Left colon (tissue), 2 donors: ENCODE results near the gene DAGLA. TPM values are rescaled to one million over a fixed set of nuclear protein-coding genes. Genes with fewer than 3 reads are reported as not detected.

Source experiments
- ATAC-seq: fragments of 200-7000 bp; cut with Tn5 transposase; one replicate; pipeline ENCODE4 v1.9.1; 2020; ENCODE audit warnings: mild to moderate bottlenecking, moderate library complexity
- DNase-seq, 2 donors: peaks; one replicate each; pipeline ENCODE4 v3.0.0-alpha.2; 2020
- intact Hi-C, 2 donors: fragments of 100-400 bp; cut with DNase I in 1 of 2; cut with micrococcal nuclease in 1 of 2; formaldehyde crosslinking; loops; one replicate each; pipeline versions ENCODE4 v1.11.2 to v1.14.0; 2022; cut with DNase I, micrococcal nuclease
- total RNA-seq, 2 donors: library from RNA; stranded (reverse); fragmentation: NEBNext Ultra II Directional; extraction: Animal tissue kit (Norgen Biotek cat#: 25700); gene quantifications; one replicate each; pipeline ENCODE4 v1.2.1, GENCODE V29; 2021
- donor health status: DM: no; HTN: no; CAD: no.
- donor health status: DM: yes; HTN: yes; CAD: no.

Gene DAGLA
- total RNA-seq, 2 donors from 2014 or later = 10.7 to 12.2 TPM

DNA sequence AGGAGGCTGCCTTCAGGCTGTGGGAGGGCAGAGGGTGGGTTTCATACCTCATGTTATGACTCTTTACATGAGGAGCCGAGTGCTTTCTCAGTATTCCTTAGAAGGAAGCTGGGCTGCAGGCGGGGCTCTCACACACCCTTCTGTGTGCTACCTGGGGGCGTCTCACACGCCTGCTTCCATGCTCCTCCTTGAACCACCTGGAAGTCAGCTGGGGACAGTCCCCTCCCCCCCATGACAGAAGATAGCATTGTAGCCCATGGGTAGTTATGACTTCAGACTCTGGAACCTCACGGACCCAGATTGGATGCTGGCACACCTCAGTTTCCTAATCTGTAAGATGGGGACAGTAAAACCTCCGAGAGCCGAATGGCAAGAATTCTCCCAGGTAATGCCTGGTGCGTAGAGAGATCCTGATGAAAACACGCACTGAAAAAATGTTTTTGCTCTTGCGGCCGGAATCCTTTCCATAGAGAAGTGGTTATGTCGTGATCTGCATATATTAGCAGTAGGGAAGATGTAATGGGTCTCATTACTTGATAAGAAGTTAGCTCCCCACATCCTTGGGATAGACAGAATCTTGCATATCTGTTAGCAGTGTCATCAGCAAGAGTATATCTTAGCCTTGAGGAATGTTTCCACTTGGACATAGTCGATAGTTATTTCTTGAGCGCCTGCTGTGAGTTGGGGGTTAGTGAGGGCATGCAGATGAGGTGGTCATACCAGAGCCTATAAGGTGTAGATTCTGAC, 4.9 kb downstream of the DAGLA start:
- ATAC-seq (no peak), DNase-seq (no peak)
- intact Hi-C loops = loop anchor here in 1 of 2 donors (5.0 kb wide), 1 partner anchor 47 kb away; no protein-coding TSS in a partner anchor

GRCh38 chr11:61685617-61685967, 5.4 kb downstream of the DAGLA start:
- intact Hi-C loops = no loop called here
- ATAC-seq (no peak), DNase-seq (no peak)

DNA sequence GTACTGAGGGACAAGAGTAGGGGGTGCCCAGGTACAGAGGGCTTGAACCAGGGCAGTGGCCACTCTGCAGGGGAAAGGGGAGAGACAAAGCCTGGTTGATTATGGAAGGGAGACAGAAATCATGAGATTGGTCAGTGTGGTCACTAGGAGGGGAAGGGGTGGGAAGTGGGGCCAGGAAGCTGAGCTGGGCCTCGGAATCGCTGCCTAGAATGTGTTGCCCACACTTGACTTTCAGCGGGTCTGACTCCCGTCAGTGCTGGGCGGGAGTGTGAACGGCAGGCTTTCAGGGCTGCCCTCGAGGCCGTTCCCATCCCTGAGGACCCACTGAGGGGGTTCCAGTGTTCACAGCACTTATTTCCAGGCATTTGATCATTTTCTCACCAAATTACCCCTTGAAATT, 5.9 kb downstream of the DAGLA start:
- intact Hi-C loops = no loop called here
- ATAC-seq (no peak), DNase-seq (no peak)

DNA sequence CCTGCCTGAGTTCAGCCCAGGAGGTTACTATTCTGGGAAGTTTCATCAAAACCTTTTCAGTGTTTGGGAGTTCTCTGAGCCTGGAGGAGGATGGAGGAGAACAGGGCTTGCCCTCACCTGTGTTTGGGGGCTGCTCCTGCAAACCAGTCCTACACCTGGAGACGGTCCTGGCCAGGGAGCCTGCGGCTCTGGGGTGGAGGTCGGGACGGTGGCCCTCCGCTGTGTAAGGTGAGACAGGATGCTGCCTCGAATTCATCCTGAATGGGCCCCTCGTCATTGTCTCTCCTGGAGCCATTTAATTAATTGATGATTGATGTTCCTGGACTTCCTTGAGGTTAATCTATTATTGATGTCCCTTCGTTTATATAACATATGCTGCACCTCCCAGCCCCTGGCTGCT, 6.3 kb downstream of the DAGLA start:
- no peak for DNase-seq
- no peak for ATAC-seq
- intact Hi-C loops = no loop called here

GRCh38 chr11:61687420-61687819, 7.2 kb downstream of the DAGLA start:
- ATAC-seq = no peak
- intact Hi-C loops = no loop called here
- no peak for DNase-seq

DNA sequence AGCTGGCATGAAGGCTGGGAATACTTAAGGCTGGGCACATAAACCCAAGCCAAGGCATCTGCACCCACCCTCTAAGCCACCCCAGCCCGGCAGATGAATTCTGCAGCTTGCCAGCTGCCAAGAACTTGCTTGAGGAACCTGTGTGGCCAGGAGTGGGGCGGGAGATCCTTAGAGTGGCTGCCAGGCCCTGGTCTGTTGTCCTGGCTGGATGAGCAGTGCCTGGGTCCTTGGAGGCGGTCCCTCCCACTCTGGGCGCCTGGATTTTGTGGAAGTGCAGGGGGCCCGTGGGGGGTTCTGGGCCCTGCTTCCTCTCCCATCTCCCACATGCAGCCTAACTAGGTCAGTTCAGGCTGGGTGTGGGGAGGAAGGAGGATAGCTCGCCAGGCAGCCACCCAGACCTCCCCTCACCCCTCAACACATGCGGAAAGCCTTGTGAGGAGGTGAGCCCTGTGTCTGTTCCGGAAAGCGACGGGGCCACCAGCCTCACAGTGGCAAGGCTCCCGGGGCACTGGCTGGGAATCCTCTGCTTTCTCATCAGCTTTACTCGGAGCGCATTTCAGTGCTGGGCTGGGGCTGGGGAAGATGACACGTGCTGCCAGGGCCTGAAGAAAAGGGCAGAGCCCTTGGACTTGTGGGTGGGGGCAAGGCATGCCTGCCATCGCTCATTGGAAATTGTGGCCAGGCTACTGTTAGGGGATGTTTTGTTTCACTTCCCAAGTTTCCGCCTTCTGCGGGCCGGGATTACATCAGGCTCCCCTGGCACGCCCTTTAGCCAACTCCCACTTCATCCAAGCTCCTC, 8.4 kb downstream of the DAGLA start:
- ATAC-seq (peak; percentile 81), DNase-seq (peak; percentile 80 to 90)
- intact Hi-C loops = no loop called here

DNA sequence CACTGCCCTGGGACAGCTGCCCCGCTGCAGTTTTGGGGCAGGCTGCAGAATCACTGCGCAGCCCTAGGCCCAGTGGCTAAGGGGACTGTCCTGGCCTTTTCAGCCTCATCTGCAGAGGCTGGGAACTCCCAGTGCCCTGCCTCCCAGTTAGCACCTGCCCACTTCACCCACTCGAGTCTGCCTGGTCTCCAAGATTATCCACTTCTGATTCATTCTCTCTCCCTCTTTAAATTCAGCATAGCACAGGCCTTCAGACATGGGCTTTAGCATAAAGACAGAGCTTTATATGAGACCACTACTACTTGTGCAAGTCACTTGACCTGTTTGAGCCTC, 8.9 kb downstream of the DAGLA start:
- intact Hi-C loops = no loop called here
- DNase-seq (no peak), ATAC-seq (no peak)

GRCh38 chr11:61690706-61691379, 10.7 kb downstream of the DAGLA start:
- ATAC-seq = peak; percentile 53

GRCh38 chr11:61691380-61692156, 11.4 kb downstream of the DAGLA start:
- DNase-seq = no peak
- intact Hi-C loops = no loop called here
- no peak for ATAC-seq

More at GRCh38 chr11:61690706-61691379, 10.7 kb downstream of the DAGLA start:
- intact Hi-C loops = no loop called here
- peak; percentile 81 to 84 for DNase-seq

DNA sequence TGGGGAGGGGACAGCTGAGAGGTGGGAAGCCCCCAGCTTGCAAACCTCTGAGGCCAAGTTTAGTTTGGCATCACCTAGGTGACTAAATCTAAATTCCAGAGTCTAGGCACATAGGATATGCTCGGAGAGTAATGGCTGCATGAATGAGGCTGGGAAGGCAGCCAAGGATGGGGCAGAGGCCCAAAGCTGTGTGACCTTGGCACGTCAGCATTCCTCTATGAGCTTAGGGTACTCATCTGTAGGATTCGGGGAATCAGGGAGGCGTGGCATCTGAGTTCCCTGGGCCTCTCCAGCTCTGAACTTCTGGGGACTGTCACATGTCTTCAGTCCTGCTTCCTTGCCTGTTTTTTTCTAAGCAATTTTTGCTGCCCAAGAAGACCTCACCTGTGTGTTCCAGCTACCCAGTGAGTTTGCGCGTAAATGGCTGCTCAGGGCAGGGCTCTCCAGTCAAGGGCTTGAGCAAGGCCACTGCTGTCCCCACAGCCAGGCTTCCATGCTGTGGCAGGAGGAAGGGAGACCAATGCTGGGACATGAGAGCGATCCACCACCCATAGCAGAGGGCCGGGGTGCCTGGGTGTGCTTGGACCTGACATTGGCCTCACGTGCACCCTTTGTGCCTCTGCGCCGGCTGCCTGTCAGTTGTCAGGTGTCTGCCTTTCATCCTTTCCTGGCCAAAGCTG, 13.9 kb downstream of the DAGLA start:
- DNase-seq (peak; percentile 52 to 66), ATAC-seq (no peak)
- intact Hi-C loops = no loop called here

DNA sequence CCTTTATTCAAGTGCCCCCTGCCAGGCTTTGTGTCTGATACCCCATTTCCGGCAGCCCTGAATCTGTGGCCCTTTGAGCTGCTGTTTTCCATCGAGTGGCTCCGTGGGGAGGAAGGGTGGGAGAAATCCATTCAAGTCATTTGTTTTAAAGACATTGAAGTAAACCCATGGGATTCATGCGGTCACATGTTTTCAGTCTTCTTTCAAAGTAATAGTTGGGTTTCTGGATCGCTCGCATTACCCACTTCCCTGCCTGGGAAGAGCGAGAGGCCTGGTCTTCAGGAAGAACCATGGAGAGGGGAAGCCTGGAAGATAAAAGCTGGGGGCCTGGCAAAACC, 14.4 kb downstream of the DAGLA start:
- no peak for ATAC-seq
- DNase-seq = no peak
- intact Hi-C loops = no loop called here

DNA sequence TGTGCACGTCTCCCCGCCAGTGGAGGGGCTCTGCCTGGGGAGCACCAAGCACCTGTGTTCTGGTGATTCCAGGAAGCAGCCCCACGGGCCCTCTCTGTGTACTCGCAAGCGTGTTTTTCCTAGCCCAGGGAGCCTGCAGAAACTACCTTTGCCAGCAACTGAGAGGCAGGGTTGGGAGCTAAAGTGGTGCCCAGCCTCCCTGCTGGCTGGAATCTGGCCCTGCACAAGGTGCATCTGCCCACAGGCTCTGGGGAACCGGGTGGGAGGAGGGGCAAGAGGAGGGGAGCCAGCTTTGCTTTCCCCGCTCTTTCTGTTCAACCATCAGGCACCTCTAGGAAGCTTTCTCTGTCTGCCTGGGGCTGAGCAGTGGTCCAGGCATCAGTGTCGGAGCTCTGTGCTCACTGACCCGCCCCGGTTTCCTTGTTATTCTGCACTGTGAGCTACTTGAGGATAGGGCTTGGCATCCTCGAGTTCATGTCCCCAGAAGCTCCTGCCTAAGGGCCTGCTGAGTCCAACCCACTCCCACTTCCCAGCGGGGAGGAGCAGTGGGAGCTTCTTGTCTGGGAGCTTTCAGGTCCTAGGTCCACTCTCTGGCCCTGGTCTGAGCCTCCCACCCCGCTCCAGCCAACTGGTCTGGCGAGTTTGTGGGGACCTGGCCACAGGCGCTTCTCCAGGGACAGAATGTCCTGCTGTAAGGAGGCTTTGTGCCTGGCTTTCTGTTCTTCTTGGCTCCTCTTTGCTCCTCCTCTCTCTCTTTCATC, 14.9 kb downstream of the DAGLA start:
- ATAC-seq (no peak), DNase-seq (no peak)
- intact Hi-C loops = no loop called here

- peak; percentile 80 to 89 for DNase-seq
- peak; percentile 49 for ATAC-seq
- intact Hi-C loops = no loop called here
Measured at GRCh38 chr11:61695917-61696316, 15.7 kb downstream of the DAGLA start.

DNA sequence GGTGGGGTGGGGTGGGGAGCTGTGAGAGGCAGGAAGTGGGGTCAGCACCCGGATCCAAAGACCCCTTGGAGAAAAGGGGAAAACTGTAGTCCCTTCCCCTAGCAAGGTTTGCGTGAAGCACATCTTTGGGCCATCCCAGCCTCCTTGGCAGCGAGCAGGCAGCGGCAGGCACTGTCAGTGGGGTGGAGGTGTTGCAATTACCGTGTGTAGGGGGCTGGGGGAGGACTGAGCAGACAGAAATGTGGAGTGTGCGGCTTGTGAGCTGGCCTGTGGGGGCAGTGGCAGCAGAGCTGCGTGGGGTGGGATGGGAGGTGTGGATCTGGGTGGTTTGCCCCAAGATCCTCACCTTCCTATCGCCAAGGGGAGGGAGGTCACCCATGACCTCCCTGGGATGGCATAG, 16.4 kb downstream of the DAGLA start:
- DNase-seq (no peak), ATAC-seq (no peak)
- intact Hi-C loops = no loop called here

- intact Hi-C loops = no loop called here
- DNase-seq (no peak), ATAC-seq (no peak)
Measured at GRCh38 chr11:61697078-61697502, 16.9 kb downstream of the DAGLA start.

DNA sequence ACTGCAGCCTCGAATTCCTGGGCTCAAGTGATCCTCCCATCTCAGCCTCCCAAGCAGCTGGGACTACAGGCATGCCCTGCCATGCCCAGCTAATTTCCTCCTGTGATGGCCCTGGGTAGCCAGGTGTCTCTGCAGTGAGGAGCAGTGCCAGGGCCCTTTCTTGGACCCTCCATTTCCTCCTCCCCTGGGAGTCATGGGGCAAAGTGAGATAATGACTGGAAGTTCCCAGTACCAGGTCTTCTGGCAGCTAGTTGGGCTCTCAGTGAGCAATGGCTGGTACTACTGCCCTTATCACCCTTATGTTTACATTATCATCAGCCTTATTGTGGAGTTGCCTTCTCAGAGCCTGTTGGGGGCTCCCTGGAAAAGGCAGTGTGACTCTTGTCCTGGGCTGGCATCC, 17.6 kb downstream of the DAGLA start:
- DNase-seq (no peak), ATAC-seq (no peak)
- intact Hi-C loops = no loop called here

GRCh38 chr11:61698173-61698948, 18.2 kb downstream of the DAGLA start:
- DNase-seq (no peak), ATAC-seq (no peak)
- intact Hi-C loops = no loop called here
